AG09319 (cell line): ENCODE measurements around the gene LYSMD3.

ENCODE experiments used
- DNase-seq: peaks from one replicate; pipeline ENCODE4 v3.0.0-alpha.2; 2010; ENCODE audit warnings: low read depth; ENCODE audit errors: extremely low read depth
- CTCF ChIP-seq: IDR thresholded peaks from 2 replicates; pipeline ENCODE4 v1.5.1; 2011; ENCODE audit warnings: low read depth, mild to moderate bottlenecking, inconsistent platforms, low read length, moderate library complexity

The LYSMD3 gene

DNA sequence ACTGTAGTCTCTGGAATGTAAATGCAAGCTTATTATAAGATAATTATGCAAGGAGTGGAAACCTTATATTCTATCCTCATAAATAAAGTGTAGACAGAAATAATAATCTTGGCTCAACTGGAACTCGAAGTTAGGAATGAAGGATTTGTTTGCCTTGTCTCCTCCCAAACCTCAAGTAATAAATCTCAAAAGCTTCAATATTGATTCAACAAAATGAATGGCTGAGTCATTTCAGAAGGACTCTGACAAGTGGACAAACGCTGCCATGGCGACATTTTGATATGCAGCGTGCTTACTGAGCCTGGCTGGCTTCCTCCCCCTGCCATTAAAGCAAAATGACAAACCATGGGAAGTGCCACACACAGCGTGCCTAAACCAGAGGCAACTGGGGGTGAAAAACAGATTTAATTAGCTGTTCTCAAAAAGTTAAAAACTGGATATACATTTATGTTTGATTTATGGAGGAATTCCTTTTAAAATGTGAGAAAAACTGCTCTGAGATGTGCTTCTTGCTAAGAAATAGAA lies 18.7 kb upstream of the LYSMD3 start:
- TF ChIP-seq CTCF, result no peak
- no peak for DNase-seq

DNA sequence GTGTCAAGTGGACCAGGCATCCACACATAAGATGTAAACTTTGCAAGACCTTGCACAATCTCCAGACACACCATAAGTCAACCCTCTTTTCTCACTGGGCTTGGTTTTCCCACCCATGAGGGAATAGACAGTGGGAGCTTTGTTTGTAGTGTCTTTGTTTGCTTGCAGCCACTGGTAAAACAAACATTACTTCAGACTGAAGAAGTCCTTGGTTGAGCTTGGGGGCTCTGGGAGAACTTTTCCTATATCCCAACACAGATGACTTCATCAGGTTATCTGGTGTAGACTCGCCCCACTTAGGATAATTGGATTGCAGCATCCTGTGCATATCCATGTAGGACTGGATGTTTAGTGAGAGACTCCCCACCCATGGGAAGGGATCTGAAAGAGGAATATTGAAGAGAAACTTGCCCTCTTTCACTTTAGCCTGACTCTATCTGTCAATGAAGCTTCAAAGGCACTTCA lies 17.7 kb upstream of the LYSMD3 start:
- no peak for TF ChIP-seq CTCF
- no peak for DNase-seq

GRCh38 chr5:90546216-90546837 lies 16.9 kb upstream of the LYSMD3 start:
- no peak for TF ChIP-seq CTCF

DNA sequence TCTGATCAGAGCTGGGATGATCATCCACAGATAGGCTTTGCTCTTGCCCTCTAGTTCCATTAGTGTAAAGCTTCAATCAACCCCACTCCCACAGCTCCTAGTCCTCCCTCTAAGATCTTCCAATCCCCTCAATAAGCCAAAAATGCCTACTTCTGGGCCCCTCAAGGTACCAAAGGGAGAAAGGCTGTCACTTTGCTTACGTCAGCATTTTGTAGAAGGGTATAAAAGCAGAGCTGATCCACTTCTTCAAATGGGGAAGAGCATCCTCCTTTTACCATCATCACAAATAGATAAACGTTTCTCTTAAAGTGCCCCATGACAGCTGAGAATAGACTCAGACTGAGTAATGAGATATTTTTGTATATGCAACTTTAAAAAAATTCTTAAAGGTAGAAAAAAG lies 16.1 kb upstream of the LYSMD3 start:
- no peak for TF ChIP-seq CTCF

More at GRCh38 chr5:90546216-90546837, 16.9 kb upstream of the LYSMD3 start:
- DNase-seq, result no peak

DNA sequence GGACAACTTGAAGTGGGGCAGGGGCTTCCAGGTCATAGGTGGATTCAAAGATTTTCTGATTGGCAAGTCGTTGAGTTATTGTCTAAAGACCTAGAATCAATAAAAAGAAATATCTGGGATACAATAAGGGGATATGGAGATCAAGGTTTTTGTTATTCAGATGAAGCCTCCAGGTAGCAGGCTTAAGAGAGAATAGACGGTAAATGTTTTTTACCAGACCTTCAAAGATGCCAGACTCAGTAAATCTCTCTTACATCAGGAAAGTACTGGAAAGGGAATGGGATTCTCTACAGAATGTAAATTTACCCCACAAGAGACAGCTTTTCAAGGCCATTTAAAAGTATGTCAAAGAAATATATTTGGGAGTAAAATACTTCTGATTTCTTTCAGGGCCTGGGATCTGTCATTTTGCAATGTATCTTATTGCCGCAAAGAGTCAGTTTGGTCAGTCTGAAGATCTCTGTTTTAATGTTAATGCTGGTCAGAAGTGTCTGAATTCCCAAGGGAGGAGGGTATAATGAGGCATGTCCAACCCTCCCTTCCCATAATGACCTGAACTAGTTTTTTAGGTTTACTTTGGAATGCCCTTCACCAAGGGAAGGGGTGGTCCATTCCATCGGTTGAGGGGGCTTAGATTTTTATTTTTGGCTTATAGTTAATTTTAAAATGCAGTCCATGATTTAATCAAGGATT lies 13.6 kb upstream of the LYSMD3 start:
- no peak for DNase-seq
- no peak for TF ChIP-seq CTCF

More for the DNA sequence above, 16.1 kb upstream of the LYSMD3 start:
- DNase-seq, result no peak

DNA sequence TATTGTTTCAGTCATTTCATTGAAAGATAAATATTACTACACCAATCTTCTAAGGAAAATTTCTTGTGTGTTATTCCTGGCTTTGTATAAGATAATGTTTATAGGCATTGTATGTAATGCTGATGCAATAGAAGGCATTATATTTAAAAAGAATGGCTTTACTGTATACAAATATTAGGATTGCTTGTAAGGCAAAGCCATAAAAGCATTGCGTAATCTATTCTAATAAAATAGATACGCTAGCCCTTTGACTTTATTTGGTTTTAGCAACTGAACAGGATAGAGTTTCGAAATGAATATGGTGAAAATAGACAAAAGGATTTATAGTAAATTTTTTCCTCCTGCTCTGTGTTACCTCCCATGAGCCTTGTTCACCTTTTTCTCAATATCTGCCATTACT lies 5.5 kb upstream of the LYSMD3 start:
- TF ChIP-seq CTCF, result no peak
- DNase-seq, result no peak

DNA sequence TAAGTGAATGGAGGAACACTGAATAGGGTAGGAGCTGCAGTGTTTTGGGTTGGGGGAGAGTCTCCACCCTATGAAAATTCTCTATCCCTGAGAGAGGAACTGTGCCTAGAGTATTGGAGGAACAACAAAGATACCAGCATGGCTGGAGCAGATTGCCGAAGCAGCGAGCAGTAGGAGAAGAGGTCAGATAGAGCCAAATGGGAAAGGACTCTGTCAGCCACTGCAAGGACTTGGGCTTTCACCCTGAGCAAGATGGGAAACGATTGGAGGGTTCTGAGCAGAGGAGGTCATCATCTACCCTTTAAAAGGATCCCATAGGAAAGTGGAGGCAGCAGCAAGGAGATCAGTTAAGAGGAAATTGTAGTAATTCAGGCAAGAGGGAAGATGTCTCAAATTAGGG lies 4.4 kb upstream of the LYSMD3 start:
- TF ChIP-seq CTCF, result no peak
- no peak for DNase-seq
